Mesendoderm (in vitro differentiated cells): ENCODE data around the gene RFLNA.
"Not testable (repeated sequence)": the region's sequence is repeated elsewhere in the genome, so short reads cannot be mapped to it uniquely, and the experiment has no call there.

Source experiments
- DNase-seq: peaks from one replicate; pipeline ENCODE4 v3.0.0; 2013
- H2AK5ac ChIP-seq: 2 replicates; pipeline ENCODE4 v1.6.1; 2013; ENCODE audit warnings: low read length, inconsistent platforms
- H2BK120ac ChIP-seq: 2 replicates; pipeline ENCODE4 v1.6.1; 2013; ENCODE audit warnings: low read depth, mild to moderate bottlenecking, low read length, moderate library complexity, mixed read lengths
- H2BK15ac ChIP-seq: replicated peaks from 2 replicates; pipeline ENCODE4 v1.6.1; 2013; ENCODE audit warnings: low read depth, mild to moderate bottlenecking, moderate library complexity
- H2BK5ac ChIP-seq: 2 replicates; pipeline ENCODE4 v1.6.1; 2013; ENCODE audit warnings: low read length, inconsistent platforms
- H3K18ac ChIP-seq: 2 replicates; pipeline ENCODE4 v1.6.1; 2013; ENCODE audit warnings: mild to moderate bottlenecking, low read length, mixed read lengths
- H3K23ac ChIP-seq: one replicate; pipeline ENCODE4 v1.6.1; 2013; ENCODE audit warnings: low read length
- H3K27ac ChIP-seq: 2 replicates; pipeline ENCODE4 v1.5.1; 2013; ENCODE audit warnings: low read depth, mild to moderate bottlenecking, inconsistent platforms, low read length, moderate library complexity
- H3K27me3 ChIP-seq: 2 replicates; pipeline ENCODE4 v1.6.1; 2013; ENCODE audit warnings: low read length, control low read depth, mild to moderate bottlenecking, inconsistent platforms; ENCODE audit not compliant: insufficient read depth, poor library complexity
- H3K36me3 ChIP-seq: 2 replicates; pipeline ENCODE4 v1.6.1; 2013; ENCODE audit warnings: low read length, inconsistent platforms; ENCODE audit not compliant: control insufficient read depth, insufficient read depth
- H3K4ac ChIP-seq: one replicate; pipeline ENCODE4 v1.6.1; 2013; ENCODE audit warnings: low read depth, mild to moderate bottlenecking, low read length, moderate library complexity
- H3K4me1 ChIP-seq: 2 replicates; pipeline ENCODE4 v1.6.1; 2013; ENCODE audit warnings: low read depth, low read length, inconsistent platforms; ENCODE audit not compliant: control insufficient read depth
- H3K4me2 ChIP-seq: 2 replicates; pipeline ENCODE4 v1.6.1; 2013; ENCODE audit warnings: low read length
- H3K4me3 ChIP-seq: 2 replicates; pipeline ENCODE4 v1.5.1; 2013; ENCODE audit warnings: mild to moderate bottlenecking, low read length
- H3K56ac ChIP-seq: one replicate; pipeline ENCODE4 v1.6.1; 2013; ENCODE audit warnings: low read length
- H3K79me1 ChIP-seq: 2 replicates; pipeline ENCODE4 v1.6.1; 2013; ENCODE audit warnings: low read length, inconsistent platforms
- H3K79me2 ChIP-seq: 2 replicates; pipeline ENCODE4 v1.6.1; 2013; ENCODE audit warnings: mild to moderate bottlenecking, low read length; ENCODE audit not compliant: control insufficient read depth, insufficient read depth
- H3K9ac ChIP-seq: 2 replicates; pipeline ENCODE4 v1.6.1; 2013; ENCODE audit warnings: low read length, inconsistent platforms
- H4K5ac ChIP-seq: one replicate; pipeline ENCODE4 v1.6.1; 2013; ENCODE audit warnings: low read length
- H4K8ac ChIP-seq: one replicate; pipeline ENCODE4 v1.6.1; 2013; ENCODE audit warnings: low read depth, mild to moderate bottlenecking, control low read depth, low read length, moderate library complexity
- WGBS: extraction: QIAGEN DNeasy Blood & Tissue Kit; methylation state at CpG from one replicate; pipeline ENCODE4 v1.1.7; 2013; ENCODE audit warnings: low lambda C conversion rate, missing lambda C conversion rate; ENCODE audit not compliant: insufficient coverage; ENCODE audit errors: extremely low coverage; 5-methylcytosine and 5-hydroxymethylcytosine counted together

Gene RFLNA

GRCh38 chr12:124319368-124320050 lies 24.6 kb downstream of the RFLNA start:
- Histone ChIP-seq H2BK120ac (no peak overlapping the region), H3K79me2 (no peaks in the 10 kb centered on the region), H3K4ac (no peak overlapping the region), H3K23ac (no peak overlapping the region), H3K18ac (peak overlapping the region; percentile 1), H3K27ac (no peak overlapping the region), H2BK15ac (no peak overlapping the region), H3K79me1 (no peaks in the 10 kb centered on the region), H4K8ac (no peak overlapping the region), H2AK5ac (peak overlapping the region; percentile 58), H3K27me3 (no peaks in the 10 kb centered on the region), H3K4me1 (peaks cover 24% of the 10 kb centered on the region), H3K4me3 (no peak overlapping the region), H3K56ac (no peak overlapping the region), H2BK5ac (no peak overlapping the region), H3K4me2 (no peak overlapping the region), H3K36me3 (peaks cover 10% of the 10 kb centered on the region), H3K9ac (no peak overlapping the region), H4K5ac (no peak overlapping the region)
- DNase-seq, result no peak
- WGBS, result no CpG with 5 or more reads among the region's 11 CpGs

- DNase-seq, result peak; percentile 57
- H3K9ac ChIP-seq, result no peak overlapping the region
Measured at GRCh38 chr12:124321040-124321481, 26.2 kb downstream of the RFLNA start.

GRCh38 chr12:124321556-124322270 lies 26.8 kb downstream of the RFLNA start:
- Histone ChIP-seq H4K8ac (no peak overlapping the region), H3K36me3 (peaks cover 10% of the 10 kb centered on the region), H2AK5ac (no peak overlapping the region), H3K27ac (no peak overlapping the region), H2BK120ac (no peak overlapping the region), H3K56ac (no peak overlapping the region), H4K5ac (no peak overlapping the region), H2BK5ac (no peak overlapping the region), H3K27me3 (no peaks in the 10 kb centered on the region), H3K79me2 (no peaks in the 10 kb centered on the region), H3K23ac (no peak overlapping the region), H3K4ac (no peak overlapping the region), H2BK15ac (no peak overlapping the region), H3K79me1 (no peaks in the 10 kb centered on the region), H3K18ac (no peak overlapping the region), H3K4me2 (no peak overlapping the region), H3K4me1 (peaks cover 19% of the 10 kb centered on the region), H3K9ac (no peak overlapping the region), H3K4me3 (no peak overlapping the region)
- WGBS, result no CpG with 5 or more reads among the region's 7 CpGs
- DNase-seq, result no peak

More at GRCh38 chr12:124321040-124321481, 26.2 kb downstream of the RFLNA start:
- Histone ChIP-seq H2AK5ac (no peak overlapping the region), H3K79me1 (no peaks in the 10 kb centered on the region), H3K18ac (no peak overlapping the region), H4K5ac (no peak overlapping the region), H2BK15ac (no peak overlapping the region), H3K4me2 (no peak overlapping the region), H3K4ac (no peak overlapping the region), H2BK120ac (no peak overlapping the region), H3K79me2 (no peaks in the 10 kb centered on the region), H3K27ac (no peak overlapping the region), H3K36me3 (peaks cover 10% of the 10 kb centered on the region), H4K8ac (no peak overlapping the region), H2BK5ac (no peak overlapping the region), H3K4me3 (no peak overlapping the region), H3K23ac (no peak overlapping the region), H3K27me3 (no peaks in the 10 kb centered on the region), H3K56ac (no peak overlapping the region), H3K4me1 (peaks cover 24% of the 10 kb centered on the region)
- no CpG with 5 or more reads among the region's 6 CpGs for WGBS

- Histone ChIP-seq H2BK120ac (no peak overlapping the region), H3K18ac (no peak overlapping the region), H3K4me2 (no peak overlapping the region), H3K27me3 (no peaks in the 10 kb centered on the region), H3K4me3 (no peak overlapping the region), H2BK15ac (no peak overlapping the region), H3K23ac (no peak overlapping the region), H3K9ac (no peak overlapping the region), H3K79me2 (no peaks in the 10 kb centered on the region), H3K27ac (no peak overlapping the region), H4K5ac (no peak overlapping the region), H3K56ac (no peak overlapping the region), H4K8ac (no peak overlapping the region), H2BK5ac (no peak overlapping the region), H3K4ac (no peak overlapping the region), H3K4me1 (peaks cover 14% of the 10 kb centered on the region), H3K79me1 (no peaks in the 10 kb centered on the region), H2AK5ac (no peak overlapping the region), H3K36me3 (peaks cover 10% of the 10 kb centered on the region)
- WGBS, result no CpG with 5 or more reads among the region's 10 CpGs
- no peak for DNase-seq
Measured at GRCh38 chr12:124322271-124322998, 27.5 kb downstream of the RFLNA start.

GRCh38 chr12:124322999-124323328 lies 28.1 kb downstream of the RFLNA start:
- not testable (repeated sequence) for H4K5ac ChIP-seq, H3K79me2 ChIP-seq, H3K4ac ChIP-seq, H3K4me2 ChIP-seq, H3K27ac ChIP-seq, H3K4me1 ChIP-seq, H3K23ac ChIP-seq, H3K4me3 ChIP-seq, H3K18ac ChIP-seq, H3K79me1 ChIP-seq, H2BK120ac ChIP-seq, H2BK15ac ChIP-seq, H3K36me3 ChIP-seq, H3K27me3 ChIP-seq, DNase-seq, H2BK5ac ChIP-seq, H4K8ac ChIP-seq, H2AK5ac ChIP-seq, H3K9ac ChIP-seq, H3K56ac ChIP-seq
- no CpG with 5 or more reads among the region's 1 CpG for WGBS
